CD4-positive, alpha-beta T cell treated with Interferon gamma for 1 hour (primary cell): Measurements from ENCODE around the gene POU2F1.

ENCODE experiments used
- DNase-seq: peaks from one replicate; pipeline ENCODE4 v3.0.0-alpha.2; 2020

Gene POU2F1

DNA sequence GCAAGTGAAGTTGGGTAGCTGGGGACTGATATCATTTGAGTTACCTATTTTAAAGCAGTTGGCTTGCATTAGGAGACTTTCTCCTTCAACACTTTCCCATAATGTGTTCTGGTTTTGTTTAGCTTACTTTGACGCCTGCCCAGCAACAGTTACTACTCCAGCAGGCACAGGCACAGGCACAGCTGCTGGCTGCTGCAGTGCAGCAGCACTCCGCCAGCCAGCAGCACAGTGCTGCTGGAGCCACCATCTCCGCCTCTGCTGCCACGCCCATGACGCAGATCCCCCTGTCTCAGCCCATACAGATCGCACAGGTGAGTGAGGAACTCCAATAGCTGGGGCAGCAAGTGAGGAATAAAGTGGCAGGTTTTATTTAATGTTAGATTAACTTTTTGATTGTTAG, 153.3 kb downstream of the POU2F1 start:
- DNase-seq: no peak

DNA sequence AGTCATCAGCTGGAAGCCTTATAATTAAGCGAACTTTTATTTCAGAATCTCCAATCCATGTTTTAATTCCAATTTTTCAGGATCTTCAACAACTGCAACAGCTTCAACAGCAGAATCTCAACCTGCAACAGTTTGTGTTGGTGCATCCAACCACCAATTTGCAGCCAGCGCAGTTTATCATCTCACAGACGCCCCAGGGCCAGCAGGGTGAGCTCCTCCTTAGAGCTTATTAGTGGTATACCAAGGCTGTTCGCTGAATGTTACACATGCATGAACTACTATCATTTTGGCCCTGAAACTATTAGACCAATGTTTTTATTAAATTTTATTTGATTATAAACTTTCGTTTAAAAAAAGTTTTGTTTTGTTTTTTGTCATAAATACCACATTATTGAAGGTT, 155.3 kb downstream of the POU2F1 start:
- no peak for DNase-seq

- no peak for DNase-seq
These were observed 166.7 kb downstream of the POU2F1 start for GRCh38 chr1:167387251-167387910.

- no peak for DNase-seq
These were observed 168.3 kb downstream of the POU2F1 start for GRCh38 chr1:167388976-167389375.

GRCh38 chr1:167392200-167392696, 171.6 kb downstream of the POU2F1 start:
- no peak for DNase-seq

GRCh38 chr1:167400359-167400953, 179.8 kb downstream of the POU2F1 start:
- no peak for DNase-seq

GRCh38 chr1:167401260-167401873, 180.7 kb downstream of the POU2F1 start:
- DNase-seq: peak; percentile 58

DNA sequence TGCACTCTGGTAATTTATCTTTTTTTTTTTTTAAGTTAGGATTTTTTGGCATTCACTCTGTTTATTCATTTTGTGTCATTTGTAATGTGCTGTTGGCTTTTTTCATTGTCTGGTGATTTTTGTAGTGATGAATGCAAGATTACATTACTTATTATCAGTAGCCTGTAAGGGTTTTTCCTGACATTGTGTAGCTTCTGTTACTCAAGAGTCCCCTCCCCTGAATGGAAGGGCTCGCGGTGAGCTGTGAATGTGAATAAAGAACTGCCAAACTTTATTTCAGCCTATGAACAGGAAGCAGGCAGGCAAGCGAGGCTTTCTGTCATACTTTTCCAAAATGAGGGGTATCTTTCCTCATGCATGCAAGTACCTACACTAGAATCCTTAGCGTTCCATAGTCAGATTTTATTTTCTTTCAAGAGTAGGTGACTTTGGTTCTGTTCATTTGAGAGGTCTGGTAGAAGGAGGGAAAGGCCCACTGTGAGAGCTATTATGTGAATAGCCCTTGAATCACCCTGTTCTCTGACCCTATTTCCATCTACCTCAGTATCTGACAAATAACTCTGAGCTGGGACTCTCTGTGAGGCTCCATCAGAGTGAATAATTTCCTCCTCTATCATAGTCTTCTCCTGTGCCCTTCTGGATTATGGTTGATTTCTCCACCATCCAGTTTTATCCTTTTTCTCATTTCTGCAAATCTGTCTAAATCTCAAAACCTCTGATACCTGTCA, 183.6 kb downstream of the POU2F1 start:
- no peak for DNase-seq

- DNase-seq: no peak
These were observed 184.2 kb downstream of the POU2F1 start for GRCh38 chr1:167404908-167405307.

DNA sequence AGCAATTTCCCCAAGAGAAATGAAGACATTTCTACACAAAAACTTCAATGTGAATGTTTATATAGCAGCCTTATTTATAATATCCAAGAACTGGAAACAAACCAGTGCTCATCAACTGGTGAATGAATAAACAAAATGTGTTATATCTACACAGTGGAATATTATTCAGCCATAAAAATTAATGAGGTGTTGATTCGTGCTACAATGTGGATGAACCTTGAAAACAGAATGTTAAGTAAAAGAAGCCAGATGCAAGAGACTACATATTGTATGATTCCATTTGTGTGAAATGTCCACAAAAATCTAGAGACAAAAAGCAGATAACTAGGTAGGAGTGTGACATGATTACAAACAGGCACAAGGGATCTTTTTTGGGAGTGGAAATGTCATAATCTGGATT, 187.7 kb downstream of the POU2F1 start:
- DNase-seq: no peak

- DNase-seq: no peak
These were observed 188.5 kb downstream of the POU2F1 start for GRCh38 chr1:167409183-167409582.

- DNase-seq: no peak
These were observed 191.4 kb downstream of the POU2F1 start for GRCh38 chr1:167412072-167412471.

DNA sequence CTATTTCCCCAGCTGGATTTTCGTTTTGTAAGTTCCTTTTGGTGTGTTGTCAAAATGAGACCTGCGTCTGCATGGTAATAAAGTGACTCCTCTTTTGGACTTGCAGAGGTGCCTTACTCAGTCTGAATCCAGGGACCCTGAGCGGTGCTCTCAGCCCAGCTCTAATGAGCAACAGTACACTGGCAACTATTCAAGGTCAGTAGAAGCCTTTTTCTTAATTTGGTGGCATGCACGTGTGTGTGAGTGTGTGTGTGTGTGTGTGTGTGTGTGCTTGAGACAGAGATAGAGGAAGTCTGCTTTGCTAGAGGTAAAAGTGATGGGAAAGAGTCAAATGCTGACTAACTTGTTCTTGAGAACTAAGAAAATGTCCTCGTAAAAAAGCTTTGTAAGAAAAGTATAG, 192.2 kb downstream of the POU2F1 start:
- DNase-seq: no peak

DNA sequence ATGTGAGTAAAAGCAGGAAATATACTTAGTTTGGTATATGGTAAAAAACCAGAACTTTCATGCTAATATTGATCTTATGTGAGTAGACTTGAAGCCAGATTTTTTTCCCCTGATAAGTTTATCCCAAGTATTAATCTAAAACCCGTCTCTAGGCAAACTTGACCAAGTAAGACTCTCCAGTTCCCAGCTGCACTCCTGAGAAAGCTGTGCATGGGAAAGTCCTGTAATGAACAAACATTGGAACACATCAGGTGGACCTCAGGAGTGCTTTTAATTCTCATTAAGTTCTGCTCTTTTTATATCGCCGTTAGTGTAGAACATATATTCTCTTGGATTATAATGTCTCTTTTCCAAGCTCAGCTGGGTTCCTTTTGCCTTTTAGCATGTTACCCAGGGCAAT, 192.6 kb downstream of the POU2F1 start:
- no peak for DNase-seq

- DNase-seq: no peak
These were observed 195.8 kb downstream of the POU2F1 start for GRCh38 chr1:167416506-167416905.

DNA sequence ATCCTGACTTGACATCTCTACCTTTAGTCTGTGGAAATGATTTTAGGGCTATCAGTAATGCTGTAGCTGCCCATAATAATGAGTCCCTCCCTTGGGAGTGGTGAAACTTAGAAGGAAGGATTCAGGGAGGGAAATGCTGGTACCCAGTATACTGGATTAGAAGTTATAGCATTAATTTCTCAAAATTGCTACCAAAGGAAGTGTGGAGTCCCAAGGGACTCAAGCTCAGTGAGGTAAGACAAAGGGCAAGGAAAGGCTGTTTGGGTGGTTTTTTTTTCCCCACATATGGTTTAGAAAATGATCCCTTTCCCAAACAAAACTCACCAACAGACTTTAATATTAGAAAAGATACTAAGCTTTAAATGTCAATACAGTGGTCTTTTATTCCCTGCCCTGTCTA, 197.7 kb downstream of the POU2F1 start:
- DNase-seq: no peak

GRCh38 chr1:167419245-167419644, 198.6 kb downstream of the POU2F1 start:
- no peak for DNase-seq

- no peak for DNase-seq
These were observed 199.8 kb downstream of the POU2F1 start for GRCh38 chr1:167420510-167420909.

DNA sequence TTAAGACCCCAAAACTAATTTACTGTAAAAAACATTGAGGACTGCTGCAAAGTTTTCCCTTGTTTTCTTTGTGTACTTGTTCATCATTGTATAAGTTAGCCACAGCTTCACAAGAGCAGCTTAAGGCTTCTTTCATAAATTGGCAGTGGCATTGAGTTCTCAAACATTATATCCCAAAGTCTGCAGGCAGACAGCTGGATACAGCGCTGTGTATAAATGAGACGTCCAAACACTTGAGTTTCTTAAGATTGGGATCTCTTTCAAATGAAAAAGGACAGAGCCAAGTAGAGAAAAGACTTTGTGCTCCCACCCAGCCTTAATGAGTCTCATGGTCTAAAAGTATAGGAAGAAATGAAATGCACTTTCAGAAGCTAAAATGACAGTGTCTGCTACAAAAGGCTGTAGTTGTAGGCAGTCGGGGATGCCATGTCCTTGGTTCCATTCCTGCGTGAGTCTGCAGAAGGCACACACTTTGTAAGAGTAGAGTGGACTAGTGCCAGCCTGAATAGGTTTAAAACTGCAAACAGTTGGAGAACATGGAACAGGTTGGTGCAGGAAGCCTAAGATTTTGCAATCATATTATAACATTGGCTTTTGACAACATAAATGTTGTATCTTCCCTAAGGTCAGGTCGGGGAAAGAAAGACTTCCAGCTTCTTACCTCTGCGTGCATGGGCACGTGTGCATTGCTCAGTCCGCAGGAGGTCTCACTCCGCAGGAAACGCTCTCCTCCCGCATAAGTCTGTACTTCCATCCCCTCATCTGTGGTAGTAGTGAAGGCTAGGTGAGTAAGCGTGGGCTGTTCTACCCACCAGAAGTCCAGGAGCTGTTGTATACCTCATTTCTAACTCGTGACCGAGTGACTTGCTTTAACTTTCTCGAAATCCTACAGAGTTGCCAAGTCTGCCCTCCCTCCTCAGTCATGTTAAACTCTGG, 203.3 kb downstream of the POU2F1 start:
- no peak for DNase-seq

GRCh38 chr1:167425482-167425881, 204.8 kb downstream of the POU2F1 start:
- no peak for DNase-seq

- no peak for DNase-seq
These were observed 206.0 kb downstream of the POU2F1 start for GRCh38 chr1:167426716-167427115.

GRCh38 chr1:167427848-167428247, 207.2 kb downstream of the POU2F1 start:
- no peak for DNase-seq

GRCh38 chr1:167428395-167428794, 207.7 kb downstream of the POU2F1 start:
- DNase-seq: no peak
